SH-SY5Y (cell line): ENCODE measurements around the gene TNNI2.

Experiments used
- GATA2 ChIP-seq: IDR thresholded peaks from 2 replicates; pipeline ENCODE4 v1.6.1; 2011; ENCODE audit warnings: mild to moderate bottlenecking, low read depth, low read length
- GATA3 ChIP-seq: IDR thresholded peaks from 2 replicates; pipeline ENCODE4 v1.6.1; 2011; ENCODE audit warnings: low read depth, mild to moderate bottlenecking, low read length, moderate library complexity

The TNNI2 gene

DNA sequence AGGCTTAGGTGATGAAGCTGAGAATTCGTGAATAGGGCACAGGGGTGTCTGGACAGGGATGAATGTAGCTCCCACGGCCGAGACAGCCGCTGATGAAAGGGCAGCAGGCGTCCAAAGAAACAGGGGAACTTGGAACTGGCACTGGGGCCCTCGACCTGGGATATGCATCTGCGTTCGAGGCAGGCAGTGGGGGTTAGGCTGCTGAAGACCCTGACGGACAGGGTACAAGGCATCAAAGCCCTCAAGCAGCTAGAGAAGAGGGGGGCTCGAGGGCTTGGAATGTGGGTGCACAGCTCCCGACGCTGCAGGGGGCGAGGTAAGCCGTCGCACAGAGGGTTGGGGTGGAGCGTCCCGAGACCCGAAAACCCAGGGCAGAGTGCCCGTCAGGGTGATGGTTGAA is 10.8 kb upstream of the TNNI2 start:
- TF ChIP-seq GATA3 (no peak), GATA2 (no peak)

DNA sequence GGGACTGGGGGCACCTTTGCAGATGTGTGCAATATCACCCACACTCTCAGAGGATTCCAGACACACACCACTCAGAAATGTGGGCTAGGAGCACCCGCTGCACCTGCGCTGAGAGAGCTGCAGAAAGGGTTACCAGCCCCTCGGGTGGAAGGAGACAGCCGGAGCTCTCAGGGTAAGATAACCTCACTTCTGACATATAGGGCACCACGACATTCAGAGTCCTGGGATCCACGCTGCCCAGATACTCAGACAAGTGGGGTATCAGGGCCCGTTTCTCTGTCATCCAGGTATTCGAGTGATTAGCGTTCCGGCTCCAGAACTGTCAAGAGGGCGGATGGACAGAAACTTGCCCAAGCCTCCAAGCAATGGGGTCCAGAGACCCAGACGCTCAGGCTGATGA is 10.2 kb upstream of the TNNI2 start:
- TF ChIP-seq GATA2: no peak
- no peak for TF ChIP-seq GATA3

DNA sequence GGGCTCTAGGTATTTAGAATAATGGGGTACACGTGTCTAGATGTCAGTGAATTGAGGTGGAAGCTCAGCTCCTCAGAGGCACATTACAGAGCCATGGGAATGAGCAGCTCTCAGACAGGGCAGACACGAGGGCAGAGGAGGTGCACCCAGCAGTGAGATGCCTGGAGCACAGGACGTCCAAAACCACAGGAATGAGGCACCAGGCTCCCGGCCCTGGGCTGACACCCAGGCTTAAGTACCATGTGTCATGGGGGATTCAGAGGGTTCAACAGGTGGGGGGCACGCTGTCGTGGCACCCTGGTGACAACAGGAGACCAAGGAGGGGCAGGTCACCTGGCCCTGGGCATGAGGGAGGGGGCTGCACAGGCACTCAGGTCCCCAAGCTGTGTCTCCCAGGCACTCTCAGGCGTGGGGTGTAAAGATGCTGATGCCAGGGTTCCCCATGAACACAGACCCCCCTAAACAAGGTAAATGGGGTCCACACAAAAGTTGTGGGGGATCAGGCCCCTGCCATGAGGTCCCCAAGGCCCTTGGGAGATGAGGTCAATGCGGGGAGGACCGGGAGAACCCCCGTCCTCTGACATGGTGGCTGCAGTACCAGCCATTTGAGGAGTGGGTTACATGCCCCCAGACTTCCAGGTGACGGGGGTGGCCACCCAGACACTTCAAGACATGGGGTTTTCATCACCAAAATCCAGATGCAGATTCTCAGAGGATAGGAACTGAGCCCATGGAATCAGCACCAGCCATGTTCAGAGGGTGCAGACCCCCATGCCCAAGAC is 9.6 kb upstream of the TNNI2 start:
- TF ChIP-seq GATA3: no peak

DNA sequence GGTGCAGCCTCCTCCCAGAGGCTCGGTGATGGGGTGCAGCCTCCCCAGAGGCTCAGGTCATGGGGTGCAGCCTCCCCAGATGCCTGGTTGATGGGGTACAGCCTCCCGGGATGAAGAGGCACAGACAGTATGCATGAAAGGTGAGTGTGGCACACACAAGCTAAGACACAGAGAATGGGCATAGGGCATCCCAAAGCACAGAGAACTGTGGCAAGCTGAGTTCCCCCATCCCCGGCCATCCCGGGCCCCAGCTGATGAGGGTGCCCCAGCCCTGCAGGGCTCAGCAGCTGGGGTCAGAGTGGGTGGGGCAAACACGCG is 8.8 kb upstream of the TNNI2 start:
- TF ChIP-seq GATA2 (no peak), GATA3 (no peak)

DNA sequence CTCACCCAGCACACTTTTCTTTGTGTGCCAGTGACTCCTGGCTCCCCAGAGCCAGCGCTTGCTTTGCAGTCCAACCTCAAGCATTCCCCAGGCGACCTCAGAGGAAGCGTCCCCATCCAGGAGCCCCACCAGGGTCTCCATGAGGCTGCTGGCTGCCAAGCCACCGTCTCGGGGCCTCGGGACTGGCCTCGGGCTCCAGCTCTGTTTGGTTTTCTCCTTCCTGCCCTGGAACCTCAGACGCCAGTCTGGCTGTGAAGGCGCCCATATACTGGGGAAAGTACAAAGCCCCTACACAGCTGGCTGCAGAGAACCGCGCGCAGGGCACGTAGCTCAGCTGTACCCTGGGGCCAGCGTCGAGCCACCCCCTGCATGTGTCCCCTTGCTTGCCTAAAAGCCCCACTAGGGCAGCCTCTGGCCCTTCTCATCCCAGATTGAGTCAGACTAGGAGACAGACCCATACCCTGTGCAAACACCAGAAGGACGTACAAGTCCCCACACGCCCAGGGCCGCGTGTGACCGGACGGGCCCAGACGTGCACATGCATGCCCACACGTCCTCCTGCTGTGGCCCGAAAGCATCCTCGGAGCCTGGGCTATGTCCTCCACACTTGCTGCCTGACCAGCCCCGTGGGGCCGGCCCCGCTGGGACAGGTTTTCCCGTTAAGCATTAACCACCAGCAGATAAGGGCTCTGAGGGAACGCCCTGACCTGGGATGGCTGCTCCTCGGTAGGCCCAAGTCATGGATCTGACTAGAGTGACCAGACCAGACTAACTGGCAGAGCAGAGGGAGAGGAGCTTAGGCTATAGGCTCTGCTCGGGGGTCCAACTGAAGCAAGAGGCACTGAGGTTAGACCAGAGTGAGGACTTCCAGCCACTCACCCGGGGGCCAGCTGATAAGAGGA is 8.2 kb upstream of the TNNI2 start:
- TF ChIP-seq GATA3: no peak
- no peak for TF ChIP-seq GATA2

DNA sequence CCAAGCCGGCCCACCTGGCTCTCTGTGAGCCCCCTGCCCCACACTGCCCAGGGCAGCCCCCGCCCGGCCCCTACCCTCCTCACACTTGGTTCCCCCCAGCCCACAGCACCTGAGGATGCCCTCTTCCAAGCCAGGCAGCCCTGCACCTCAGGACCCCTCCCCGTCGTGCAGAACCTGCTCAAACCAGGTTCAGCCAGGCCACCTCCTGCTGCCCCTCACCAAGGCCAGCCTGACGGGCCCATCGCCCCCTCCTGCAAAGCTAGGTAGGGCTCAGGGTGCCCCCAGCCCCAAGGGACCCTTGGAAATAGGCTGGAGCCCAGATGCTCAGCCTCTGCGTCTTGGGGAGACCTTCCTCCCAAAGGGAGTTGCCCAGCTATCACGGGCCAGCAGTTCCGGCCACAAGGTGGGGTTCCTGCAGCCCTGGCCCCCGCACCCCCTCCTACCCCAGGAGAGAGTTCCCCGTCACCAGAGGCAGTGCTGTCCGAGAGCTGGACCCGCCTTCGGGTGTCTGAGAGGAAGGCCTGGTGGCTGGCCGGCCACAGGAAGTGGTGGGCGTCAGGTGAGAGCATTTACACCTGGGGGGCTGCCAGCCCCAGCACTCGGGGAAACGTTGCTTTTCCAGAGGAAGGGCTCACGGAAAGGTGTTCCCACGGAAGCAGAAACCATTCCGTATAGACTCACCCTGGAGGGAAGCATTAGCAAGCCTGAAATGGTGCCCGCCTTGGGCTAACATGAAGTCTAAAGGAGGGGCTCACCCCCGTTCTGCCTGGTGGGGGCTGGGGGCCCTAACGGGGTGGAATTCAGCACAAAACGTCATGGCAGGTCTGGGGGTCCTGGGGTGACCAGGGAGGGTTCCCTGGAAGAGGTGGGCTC is 7.2 kb upstream of the TNNI2 start:
- TF ChIP-seq GATA3 (no peak), GATA2 (no peak)

DNA sequence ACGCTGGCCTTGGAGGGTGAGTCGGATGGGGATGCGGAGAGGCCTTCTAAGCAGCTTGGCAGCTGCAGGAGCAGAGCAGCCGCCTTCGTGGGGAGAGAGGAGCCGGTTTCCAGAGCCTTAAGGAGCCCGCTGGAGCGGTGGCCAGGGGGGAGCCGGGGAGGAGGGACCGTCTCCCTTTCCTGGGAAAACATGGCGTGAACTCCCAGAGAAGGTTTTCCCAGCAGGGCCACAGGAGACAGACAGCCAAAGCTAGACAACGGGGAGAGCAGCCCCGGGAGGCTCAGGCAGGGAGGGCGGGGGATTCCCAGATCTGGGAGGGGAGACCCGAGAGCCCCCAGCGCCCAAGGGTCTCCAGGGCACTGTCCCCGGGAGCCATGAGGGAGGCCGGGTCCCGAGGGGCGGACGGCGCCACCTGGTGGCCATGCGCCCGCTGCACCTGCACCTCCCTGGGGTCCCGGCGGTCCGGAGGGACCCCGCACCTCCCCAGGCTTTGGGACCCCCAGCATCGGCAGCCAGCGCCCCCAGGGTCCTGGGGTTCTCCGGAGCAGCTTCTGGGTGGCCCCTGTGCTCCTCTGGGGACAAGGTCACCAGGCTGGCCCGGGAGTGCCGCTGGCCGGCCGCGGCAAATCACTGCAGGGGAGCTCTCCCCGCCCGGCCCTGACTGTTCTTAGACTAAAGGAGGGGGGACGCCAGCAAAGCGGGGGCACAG is 6.4 kb upstream of the TNNI2 start:
- TF ChIP-seq GATA3 (no peak), GATA2 (no peak)

DNA sequence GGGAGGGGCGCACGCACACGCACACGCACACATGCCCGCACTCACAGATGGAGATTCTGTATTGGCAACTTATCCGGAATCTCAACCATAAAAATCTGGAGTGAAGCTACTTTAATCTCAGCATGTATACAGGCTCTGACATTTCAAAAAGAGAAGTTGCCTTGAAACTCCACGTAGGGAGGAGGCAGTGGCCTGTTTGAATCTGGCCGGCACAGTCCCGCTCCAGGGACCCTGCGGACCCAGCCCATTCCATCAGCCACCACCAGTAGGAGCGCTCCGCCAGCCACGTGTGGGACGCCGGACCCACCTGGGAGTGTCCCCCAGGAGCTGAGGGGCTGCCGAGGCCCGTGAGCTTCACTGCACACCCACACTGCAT is 5.9 kb upstream of the TNNI2 start:
- no peak for TF ChIP-seq GATA2

DNA sequence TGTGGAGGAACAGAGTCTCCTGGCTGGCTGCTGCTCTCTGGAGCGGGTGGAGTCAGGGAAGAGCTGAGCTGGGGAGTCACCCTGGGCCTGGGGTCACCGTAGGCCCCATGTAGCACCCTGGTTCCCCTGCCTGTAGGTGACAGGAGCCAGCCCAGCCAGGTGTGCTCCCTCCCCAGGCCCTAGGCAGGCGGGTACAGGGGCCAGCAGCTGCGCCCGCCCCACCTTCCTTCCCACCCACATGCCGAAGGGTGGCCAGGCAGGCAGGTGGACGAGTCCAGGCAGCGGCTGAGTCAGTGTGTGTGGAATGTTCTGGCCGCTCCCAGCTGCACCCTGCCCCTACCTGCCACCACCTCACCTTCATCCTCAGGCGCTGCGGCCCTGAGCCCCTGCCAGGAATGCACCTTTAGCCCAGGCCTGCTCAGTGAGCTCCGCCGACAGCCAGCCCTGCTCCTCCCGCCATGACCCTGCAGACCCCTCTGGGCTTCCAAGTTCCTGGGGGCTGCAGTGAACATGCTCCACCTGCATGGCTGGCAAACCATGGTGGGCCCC is 4.6 kb upstream of the TNNI2 start:
- no peak for TF ChIP-seq GATA3
- TF ChIP-seq GATA2: no peak

DNA sequence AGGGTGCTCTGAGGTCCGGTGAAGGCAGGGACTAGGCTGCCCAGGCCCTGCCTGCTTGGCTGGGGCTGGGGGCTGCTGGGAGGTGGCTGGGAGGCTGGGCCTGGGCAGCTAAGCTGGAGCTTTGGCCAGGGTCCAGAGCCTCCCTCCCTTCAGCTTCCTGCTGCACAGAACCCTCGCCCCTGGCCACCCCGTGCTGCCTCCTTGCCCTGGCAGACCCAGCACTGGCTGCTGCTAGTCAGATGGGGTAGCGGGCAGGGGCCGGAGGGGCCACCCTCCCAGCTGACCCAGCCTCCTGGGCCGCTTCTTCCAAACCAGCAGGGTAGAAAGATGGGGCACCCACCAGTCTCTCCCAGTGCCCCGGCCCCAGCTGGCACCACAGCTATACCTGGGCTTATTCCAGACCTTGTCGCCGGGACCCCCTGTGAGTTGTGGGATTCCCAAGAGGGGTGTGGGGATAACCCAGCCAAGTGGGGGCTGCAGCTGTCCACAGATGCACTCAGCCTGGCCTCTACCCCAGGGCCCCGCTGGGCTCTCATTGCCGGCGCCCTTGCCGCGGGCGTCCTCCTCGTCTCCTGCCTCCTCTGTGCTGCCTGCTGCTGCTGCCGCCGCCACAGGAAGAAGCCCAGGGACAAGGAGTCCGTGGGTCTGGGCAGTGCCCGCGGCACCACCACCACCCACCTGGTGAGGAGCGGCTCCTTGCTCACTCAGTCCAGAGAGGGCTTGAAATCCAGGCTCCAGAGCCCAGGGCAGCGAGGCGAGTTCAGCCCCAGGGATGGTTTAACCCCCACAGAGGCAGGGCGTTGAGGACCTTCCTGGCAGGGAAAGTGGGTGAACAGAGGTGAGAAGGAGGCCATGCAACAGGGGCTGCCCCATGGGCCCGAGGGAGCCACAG is 3.8 kb upstream of the TNNI2 start, which contains the start of gene SYT8:
TSS of gene SYT8 (plus strand) at position 212 of the 892 bp plus-strand sequence. CDS start at position 328, 116 bp downstream.
- TF ChIP-seq GATA3: no peak
- no peak for TF ChIP-seq GATA2

DNA sequence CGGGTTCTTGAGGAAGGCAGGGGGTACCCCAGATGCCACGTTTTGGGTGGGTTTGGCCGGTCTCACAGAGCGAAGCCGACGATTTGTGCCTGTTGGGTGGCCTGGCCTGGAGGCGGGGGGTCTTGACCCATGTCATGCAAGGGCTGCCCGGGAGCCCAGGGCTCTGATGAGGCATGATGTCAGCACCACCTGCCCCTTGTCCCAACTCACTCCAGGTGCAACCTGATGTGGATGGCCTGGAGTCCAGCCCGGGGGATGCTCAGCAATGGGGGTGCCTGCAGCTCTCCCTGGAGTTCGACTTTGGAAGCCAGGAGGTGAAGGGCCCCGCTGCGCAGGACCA is 3.1 kb upstream of the TNNI2 start:
- TF ChIP-seq GATA3 (no peak), GATA2 (no peak)

DNA sequence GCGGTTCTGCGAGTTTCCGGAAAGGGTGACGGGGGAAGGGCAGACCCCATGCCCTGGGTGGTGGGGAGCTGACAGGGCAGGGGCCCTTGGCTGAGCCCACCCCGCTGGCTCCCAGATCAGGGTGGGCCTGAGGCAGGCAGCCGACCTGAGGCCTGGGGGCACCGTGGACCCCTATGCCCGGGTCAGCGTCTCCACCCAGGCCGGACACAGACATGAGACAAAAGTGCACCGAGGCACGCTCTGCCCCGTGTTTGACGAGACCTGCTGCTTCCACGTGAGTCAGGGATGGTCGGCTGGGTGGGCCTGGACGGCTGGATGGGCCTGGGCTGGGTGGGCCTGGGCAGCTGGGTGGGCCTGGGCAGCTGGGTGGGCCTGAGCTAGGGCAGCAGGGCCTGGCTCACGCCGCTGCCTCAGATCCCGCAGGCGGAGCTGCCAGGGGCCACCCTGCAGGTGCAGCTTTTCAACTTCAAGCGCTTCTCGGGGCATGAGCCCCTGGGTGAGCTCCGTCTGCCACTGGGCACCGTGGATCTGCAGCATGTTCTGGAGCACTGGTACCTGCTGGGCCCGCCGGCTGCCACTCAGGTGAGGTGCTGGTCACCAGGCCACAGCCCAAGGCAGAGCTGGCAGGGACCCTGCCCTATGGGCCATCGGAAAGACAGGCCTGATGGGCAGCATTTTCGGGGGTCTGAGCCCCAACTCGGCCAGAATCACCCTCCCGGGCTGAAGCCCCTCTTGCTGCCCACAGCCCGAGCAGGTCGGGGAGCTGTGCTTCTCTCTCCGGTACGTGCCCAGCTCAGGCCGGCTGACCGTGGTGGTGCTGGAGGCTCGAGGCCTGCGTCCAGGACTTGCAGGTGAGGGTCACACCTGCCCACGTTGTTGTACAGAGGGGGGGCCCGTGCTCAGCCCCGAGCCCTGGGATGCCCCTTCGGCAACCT is 2.5 kb upstream of the TNNI2 start:
- TF ChIP-seq GATA3: no peak
- TF ChIP-seq GATA2: no peak
